HepG2 (cell line): Measurements from ENCODE around the gene GTF2H3. TPM values are rescaled to one million over a fixed set of nuclear protein-coding genes. Genes with fewer than 3 reads are reported as not detected.

Experiments
- polyA plus RNA-seq, 8 experiments: library from polyadenylated mRNA; depleted of rRNA in 3 of 8; stranded (reverse) in 7 of 8; unstranded in 1 of 8; fragments of >200 nt; fragmentation: Illumina TruSeq in 4 of 8; extraction: Trizol in 4 of 8; gene quantifications; 2 replicates each; pipeline versions ENCODE4 v1.2.1 to v1.2.3, GENCODE V29; 2011 to 2016; ENCODE audit warnings: low read depth in 4 of 8, missing spikeins in 1 of 8, mixed read lengths in 1 of 8; ENCODE audit not compliant: insufficient read depth in 1 of 8
- small RNA-seq, 3 experiments: library from RNA; depleted of rRNA; stranded (forward); fragments of <200 nt; gene quantifications; one replicate each; pipeline ENCODE3, GENCODE V24; 2012; ENCODE audit warnings: low read depth in 2 of 3, low replicate concordance in 1 of 3; ENCODE audit not compliant: insufficient read length in 3 of 3, insufficient read depth in 2 of 3
- total RNA-seq, 5 experiments: library from RNA; depleted of rRNA; stranded (reverse); fragments of >200 nt; fragmentation: Illumina TruSeq; extraction: Trizol; gene quantifications; 2 replicates each; pipeline ENCODE4 v1.2.3, GENCODE V29; 2016; ENCODE audit warnings: low read depth in 1 of 5

The GTF2H3 gene
- total and polyA plus RNA-seq, 2 of the 13 experiments (the other 11 are each of a cell fraction or from before 2014, with no cell fraction given) = 35.8 to 58.8 TPM

Small RNA genes lying within 50 kb of the gene (small RNA-seq; reads per million reads assigned to genes)
- gene SNORA9B = 3.6 to 101 (median 76.4) reads per million in 3 experiments

Other genes starting within 250 kb of the GTF2H3 start
- 22.5 and 26.5 TPM in 2 replicates for gene KMT5A, start 249.7 kb upstream of the GTF2H3 start, total RNA-seq (2016; rRNA removed; fragmentation: Illumina TruSeq; extraction: Trizol)
- 12.4 and 14.0 TPM in 2 replicates for gene KMT5A, start 249.7 kb upstream of the GTF2H3 start, polyA plus RNA-seq (2011; rRNA removed)
- gene RILPL2, start 197.1 kb upstream of the GTF2H3 start, total RNA-seq (2016; rRNA removed; fragmentation: Illumina TruSeq; extraction: Trizol) = 8.1 and 9.1 TPM in 2 replicates
- 2.5 and 2.7 TPM in 2 replicates for gene RILPL2, start 197.1 kb upstream of the GTF2H3 start, polyA plus RNA-seq (2011; rRNA removed)
- 21.9 and 22.6 TPM in 2 replicates for gene SNRNP35, start 175.7 kb upstream of the GTF2H3 start, total RNA-seq (2016; rRNA removed; fragmentation: Illumina TruSeq; extraction: Trizol)
- 11.3 and 11.9 TPM in 2 replicates for gene SNRNP35, start 175.7 kb upstream of the GTF2H3 start, polyA plus RNA-seq (2011; rRNA removed)
- 3.9 and 5.8 TPM in 2 replicates for gene RILPL1, start 100.1 kb upstream of the GTF2H3 start, total RNA-seq (2016; rRNA removed; fragmentation: Illumina TruSeq; extraction: Trizol)
- gene RILPL1, start 100.1 kb upstream of the GTF2H3 start, polyA plus RNA-seq (2011; rRNA removed) = 28.4 and 32.0 TPM in 2 replicates
- 202 and 240 TPM in 2 replicates for gene TMED2, start 49.3 kb upstream of the GTF2H3 start, total RNA-seq (2016; rRNA removed; fragmentation: Illumina TruSeq; extraction: Trizol)
- gene TMED2, start 49.3 kb upstream of the GTF2H3 start, polyA plus RNA-seq (2011; rRNA removed) = 166 and 200 TPM in 2 replicates
- gene DDX55, start 31.7 kb upstream of the GTF2H3 start, total RNA-seq (2016; rRNA removed; fragmentation: Illumina TruSeq; extraction: Trizol) = 29.5 and 37.0 TPM in 2 replicates
- 21.1 and 22.2 TPM in 2 replicates for gene DDX55, start 31.7 kb upstream of the GTF2H3 start, polyA plus RNA-seq (2011; rRNA removed)
- gene EIF2B1, start 143 bp upstream of the GTF2H3 start, total RNA-seq (2016; rRNA removed; fragmentation: Illumina TruSeq; extraction: Trizol) = 37.4 and 45.1 TPM in 2 replicates
- 18.7 and 20.1 TPM in 2 replicates for gene EIF2B1, start 143 bp upstream of the GTF2H3 start, polyA plus RNA-seq (2011; rRNA removed)
- 4.1 and 8.1 TPM in 2 replicates for gene TCTN2, start 37.3 kb downstream of the GTF2H3 start, total RNA-seq (2016; rRNA removed; fragmentation: Illumina TruSeq; extraction: Trizol)
- 3.9 and 5.0 TPM in 2 replicates for gene TCTN2, start 37.3 kb downstream of the GTF2H3 start, polyA plus RNA-seq (2011; rRNA removed)
- 15.6 and 26.2 TPM in 2 replicates for gene ATP6V0A2, start 78.5 kb downstream of the GTF2H3 start, total RNA-seq (2016; rRNA removed; fragmentation: Illumina TruSeq; extraction: Trizol)
- gene ATP6V0A2, start 78.5 kb downstream of the GTF2H3 start, polyA plus RNA-seq (2011; rRNA removed) = 17.7 and 18.2 TPM in 2 replicates
- 0.02 and 0.06 TPM in 2 replicates for gene DNAH10, start 128.5 kb downstream of the GTF2H3 start, total RNA-seq (2016; rRNA removed; fragmentation: Illumina TruSeq; extraction: Trizol)
- 0.01 and 0.08 TPM in 2 replicates for gene DNAH10, start 128.5 kb downstream of the GTF2H3 start, polyA plus RNA-seq (2011; rRNA removed)